AG04449 (cell line): ENCODE data around the gene TEN1.

Experiments used
- CTCF ChIA-PET: fragments of 350-600 bp; formaldehyde crosslinking; extraction: SDS; loops from one replicate; lab custom pipeline; 2021; ENCODE audit warnings: antibody characterized with exemption; lab: Yijun Ruan, JAX
- POLR2A ChIA-PET: fragments of 400-600, 350-600 bp; formaldehyde crosslinking; extraction: SDS; loops from one replicate; lab custom pipeline; 2020; ENCODE audit warnings: antibody characterized with exemption, inconsistent platforms; lab: Yijun Ruan, JAX
- DNase-seq: peaks from one replicate; pipeline ENCODE4 v3.0.0-alpha.2; 2010; ENCODE audit warnings: low read depth, low spot score
- H3K4me3 ChIP-seq: 2 replicates; pipeline ENCODE4 v1.5.1; 2011; ENCODE audit warnings: low read depth, mild to moderate bottlenecking, control low read depth, low read length
- CTCF ChIP-seq: IDR thresholded peaks from one replicate; pipeline ENCODE4 v1.5.1; 2011; ENCODE audit warnings: mild to moderate bottlenecking, moderate library complexity, low read length, control low read depth, inconsistent platforms; ENCODE audit not compliant: insufficient read depth; ENCODE audit errors: missing control alignments

TEN1 gene, protein sequence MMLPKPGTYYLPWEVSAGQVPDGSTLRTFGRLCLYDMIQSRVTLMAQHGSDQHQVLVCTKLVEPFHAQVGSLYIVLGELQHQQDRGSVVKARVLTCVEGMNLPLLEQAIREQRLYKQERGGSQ

GRCh38 chr17:75978938-75979704 is at the start of gene TEN1, which contains the start of gene ACOX1:
Gene TEN1 (plus strand): TSS chr17:75979240. CDS start chr17:75986193, 6,953 bp downstream.
Gene ACOX1 (minus strand): TSS chr17:75979166. CDS start chr17:75979073, 93 bp downstream.
- DNase-seq: peak; percentile 84
- CTCF ChIA-PET: interaction anchor here (0.7 to 1.1 kb wide), 4 partner anchors 10 to 26 kb away, joined by 3 to 4 read pairs (median 3); no protein-coding TSS in a partner anchor
- H3K4me3 ChIP-seq: peak within 1 kb of the TSS; percentile 89
- POLR2A ChIA-PET: interaction anchor here (0.8 to 1.1 kb wide), 3 partner anchors 18 to 69 kb away, joined by 3 to 4 read pairs (median 4); no protein-coding TSS in a partner anchor
- TF ChIP-seq CTCF: peak; percentile 45

DNA sequence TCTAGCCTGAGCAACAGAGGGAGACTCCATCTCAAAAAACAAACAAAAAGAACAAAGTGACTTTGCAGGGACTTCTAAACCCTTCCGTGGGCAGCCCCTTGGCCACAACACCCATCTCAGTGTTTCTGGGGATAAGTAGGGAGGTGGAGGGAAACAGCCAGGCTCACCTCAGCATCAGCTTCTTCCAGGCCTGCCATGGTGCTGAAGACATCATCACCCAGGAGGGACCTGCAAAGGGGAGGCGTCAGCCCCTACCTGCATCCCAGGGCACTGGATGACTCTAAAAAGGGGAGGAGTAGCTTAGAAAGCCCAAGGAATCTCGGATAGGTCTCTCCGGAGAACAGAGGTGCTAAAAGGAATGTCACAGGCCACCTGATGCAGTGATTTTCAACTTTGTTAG is 48.0 kb upstream of the TEN1 start:
- POLR2A ChIA-PET: no interaction called here
- CTCF ChIA-PET: no interaction called here
- no peak for TF ChIP-seq CTCF
- DNase-seq: no peak
- H3K4me3 ChIP-seq: no peak overlapping the region

GRCh38 chr17:75932852-75933251 is 46.2 kb upstream of the TEN1 start:
- POLR2A ChIA-PET: no interaction called here
- no peak for DNase-seq
- no peak overlapping the region for H3K4me3 ChIP-seq
- CTCF ChIA-PET: interaction anchor here (1.3 to 1.4 kb wide), 2 partner anchors 28 to 81 kb away, joined by 3 read pairs; no protein-coding TSS in a partner anchor
- TF ChIP-seq CTCF: no peak

DNA sequence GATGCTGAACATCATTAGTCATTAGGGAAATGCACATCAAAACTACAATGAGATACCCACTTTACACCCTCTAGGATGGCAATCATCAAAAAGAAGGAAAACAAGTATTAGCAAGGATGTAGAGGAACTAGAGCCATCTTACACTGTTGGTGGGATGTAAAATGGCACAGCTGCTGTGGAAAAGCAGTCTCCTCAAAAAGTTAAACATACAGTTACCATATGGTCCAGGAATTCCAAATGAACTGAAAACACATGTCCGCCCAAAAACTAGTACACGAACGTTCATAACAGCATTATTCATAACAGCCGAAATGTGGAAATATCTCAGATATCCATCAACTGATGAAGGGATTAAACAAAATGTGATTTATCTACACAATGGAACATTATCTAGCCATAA is 45.2 kb upstream of the TEN1 start:
- DNase-seq: no peak
- no peak overlapping the region for H3K4me3 ChIP-seq
- ChIA-PET POLR2A (no interaction called here), CTCF (no interaction called here)
- TF ChIP-seq CTCF: no peak

GRCh38 chr17:75937652-75938051 is 41.4 kb upstream of the TEN1 start:
- TF ChIP-seq CTCF: no peak
- CTCF ChIA-PET: interaction anchor here (1.4 kb wide), 1 partner anchor 68 kb away, joined by 8 read pairs; no protein-coding TSS in a partner anchor
- POLR2A ChIA-PET: no interaction called here
- no peak for DNase-seq
- H3K4me3 ChIP-seq: no peak overlapping the region
